UCSD-AML1 (cell line): ENCODE results near the gene RANBP3L.

Experiments used
- DNase-seq: peaks from one replicate; lab custom pipeline; 2025; ENCODE audit not compliant: unreplicated experiment; lab: John Stamatoyannopoulos, UW

Gene RANBP3L

DNA sequence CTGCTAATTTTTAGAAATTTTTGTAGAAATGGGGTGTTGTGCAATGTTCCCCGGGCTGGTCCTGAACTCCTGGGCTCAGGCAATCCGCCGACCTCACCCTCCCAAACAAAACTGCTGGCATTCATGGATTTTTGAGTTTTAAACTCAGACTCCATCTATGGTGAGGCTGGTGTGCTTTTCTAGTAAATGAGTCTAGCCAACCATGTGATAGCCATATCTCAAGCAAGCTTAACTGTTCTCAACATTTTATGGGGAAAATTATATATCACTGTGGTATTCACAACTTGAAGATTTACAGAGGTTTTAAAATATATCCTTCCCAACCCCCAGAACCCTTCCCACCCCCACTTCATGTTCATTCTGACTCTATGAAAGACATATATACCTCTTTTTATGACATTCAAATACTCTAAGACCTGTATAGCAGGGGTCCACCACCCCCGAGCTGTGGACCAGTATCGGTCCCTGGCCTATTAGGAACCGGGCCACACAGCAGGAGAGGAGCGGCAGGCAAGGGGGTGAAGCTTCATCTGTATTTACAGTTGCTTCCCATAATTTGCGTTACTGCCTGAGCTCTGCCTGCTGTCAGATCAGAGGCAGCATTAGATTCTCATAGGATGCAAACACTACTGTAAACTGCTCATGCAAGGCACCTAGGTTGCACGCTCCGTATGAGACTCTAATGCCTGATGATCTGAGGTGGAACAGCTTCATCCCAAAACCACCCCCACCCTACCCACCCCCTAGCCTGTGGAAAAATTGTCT is 55.5 kb downstream of the RANBP3L start:
- no peak for DNase-seq

DNA sequence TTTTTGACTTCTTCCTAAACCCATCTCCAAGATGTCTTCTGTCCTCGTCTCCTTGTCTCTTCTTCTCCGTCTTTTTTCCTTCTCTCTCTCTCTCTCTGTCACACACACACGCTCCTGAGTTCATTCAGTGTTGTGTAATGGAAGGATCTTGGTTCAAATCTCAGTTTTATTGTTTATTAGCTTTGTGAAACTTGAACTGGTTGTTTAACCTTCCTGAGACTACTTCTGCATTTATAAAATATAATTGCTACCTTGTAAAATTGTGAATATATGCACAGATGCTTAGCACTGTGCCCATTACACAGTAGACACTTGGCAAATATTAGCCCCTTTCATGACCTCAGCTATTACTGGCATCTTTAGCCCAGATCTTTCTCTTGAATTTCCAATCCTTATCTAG is 57.6 kb downstream of the RANBP3L start:
- no peak for DNase-seq

GRCh38 chr5:36243653-36244052 is 58.0 kb downstream of the RANBP3L start:
- DNase-seq, result no peak

- DNase-seq, result peak; percentile 21
Measured at GRCh38 chr5:36242534-36243485, 58.9 kb downstream of the RANBP3L start.

DNA sequence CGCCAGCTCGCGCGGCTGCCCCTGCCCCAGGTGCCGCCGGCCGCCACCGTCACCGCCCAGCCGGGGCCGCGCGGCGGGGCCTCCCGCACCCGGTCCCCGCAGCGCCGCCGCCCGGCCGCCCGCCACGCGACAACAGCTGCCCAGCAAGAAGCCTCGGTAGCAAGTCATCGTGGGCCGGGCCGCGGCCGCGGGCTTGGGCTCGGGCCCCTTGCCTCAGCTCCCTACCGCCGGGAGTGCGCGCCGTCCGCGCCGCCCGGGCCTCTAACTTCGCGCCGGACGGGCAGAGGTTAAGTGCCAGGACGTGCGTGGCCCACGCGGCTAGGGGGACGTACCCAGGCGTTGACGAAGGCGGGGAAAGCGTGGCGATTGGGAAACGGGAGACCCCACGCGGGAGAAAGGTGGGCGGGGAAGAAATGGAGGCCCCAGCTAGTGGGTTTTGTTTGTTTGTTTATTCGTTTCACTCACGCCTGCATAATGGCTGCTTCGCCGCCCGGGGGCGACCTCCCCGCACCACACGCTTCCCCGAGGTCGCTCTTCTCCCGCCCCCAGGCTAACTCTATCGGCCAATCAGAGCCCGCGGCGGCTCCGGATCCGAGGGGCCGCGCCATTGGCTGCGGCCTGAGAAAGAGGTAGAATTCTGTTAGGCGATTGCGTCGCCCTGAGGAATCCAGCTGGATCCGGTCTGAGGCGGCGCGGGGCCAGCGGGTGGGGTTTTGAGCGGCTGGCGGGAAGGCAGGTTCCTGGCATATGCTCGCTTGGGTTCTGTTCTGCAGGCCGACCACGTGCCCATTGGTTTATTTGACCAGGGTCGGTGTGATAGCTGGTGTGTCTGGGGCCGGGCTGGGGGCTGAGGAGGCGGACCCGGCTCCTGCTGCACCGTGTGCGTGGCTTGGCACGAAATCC is 59.8 kb downstream of the RANBP3L start, which contains the start of gene NADK2:
Gene NADK2 (minus strand): TSS at position 295 of the 903 bp plus-strand sequence. CDS start 127 bp downstream, at position 168.
- peak; percentile 96 for DNase-seq

DNA sequence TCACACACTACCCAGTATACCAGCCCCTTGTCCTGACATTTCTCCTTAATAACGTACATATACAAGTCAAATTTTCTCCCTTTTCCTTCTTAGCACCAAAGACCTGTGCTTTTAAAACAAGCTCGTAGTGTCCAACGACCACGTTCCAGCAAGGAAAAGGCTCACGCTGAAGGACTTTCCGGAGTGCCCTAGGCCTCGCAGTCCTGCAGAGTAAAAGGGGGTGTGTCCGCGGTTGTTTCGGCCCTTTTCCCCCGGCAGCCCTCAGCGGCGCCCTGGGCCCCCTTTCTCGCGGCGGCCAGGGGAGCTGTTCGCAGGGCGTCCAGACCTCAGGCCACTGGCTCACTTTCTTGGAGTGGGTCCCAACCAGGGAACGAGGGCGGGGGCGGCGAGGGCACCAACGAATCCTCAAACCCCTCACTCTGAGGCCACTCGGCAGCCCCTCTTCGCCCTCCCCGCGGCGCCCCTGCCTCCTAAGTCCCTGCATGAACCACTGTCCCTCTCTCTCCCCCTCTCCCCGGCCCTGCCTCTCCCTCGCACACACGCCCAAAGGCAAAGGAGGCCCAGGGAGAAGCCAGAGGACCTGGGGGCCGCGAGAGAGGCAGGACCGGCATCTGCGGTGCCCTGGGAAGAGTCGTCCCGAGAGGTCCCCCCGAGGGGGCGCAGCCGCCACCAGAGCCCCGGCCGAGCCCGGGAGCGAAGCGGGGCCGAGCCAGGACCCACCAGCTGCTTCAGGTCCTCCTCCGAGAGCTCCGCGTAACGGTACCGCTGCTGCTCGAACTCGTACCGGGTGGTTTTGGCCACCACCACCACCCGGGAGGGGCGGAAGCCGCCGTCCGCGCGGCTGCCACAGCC is 60.7 kb downstream of the RANBP3L start:
- DNase-seq, result peak; percentile 76

DNA sequence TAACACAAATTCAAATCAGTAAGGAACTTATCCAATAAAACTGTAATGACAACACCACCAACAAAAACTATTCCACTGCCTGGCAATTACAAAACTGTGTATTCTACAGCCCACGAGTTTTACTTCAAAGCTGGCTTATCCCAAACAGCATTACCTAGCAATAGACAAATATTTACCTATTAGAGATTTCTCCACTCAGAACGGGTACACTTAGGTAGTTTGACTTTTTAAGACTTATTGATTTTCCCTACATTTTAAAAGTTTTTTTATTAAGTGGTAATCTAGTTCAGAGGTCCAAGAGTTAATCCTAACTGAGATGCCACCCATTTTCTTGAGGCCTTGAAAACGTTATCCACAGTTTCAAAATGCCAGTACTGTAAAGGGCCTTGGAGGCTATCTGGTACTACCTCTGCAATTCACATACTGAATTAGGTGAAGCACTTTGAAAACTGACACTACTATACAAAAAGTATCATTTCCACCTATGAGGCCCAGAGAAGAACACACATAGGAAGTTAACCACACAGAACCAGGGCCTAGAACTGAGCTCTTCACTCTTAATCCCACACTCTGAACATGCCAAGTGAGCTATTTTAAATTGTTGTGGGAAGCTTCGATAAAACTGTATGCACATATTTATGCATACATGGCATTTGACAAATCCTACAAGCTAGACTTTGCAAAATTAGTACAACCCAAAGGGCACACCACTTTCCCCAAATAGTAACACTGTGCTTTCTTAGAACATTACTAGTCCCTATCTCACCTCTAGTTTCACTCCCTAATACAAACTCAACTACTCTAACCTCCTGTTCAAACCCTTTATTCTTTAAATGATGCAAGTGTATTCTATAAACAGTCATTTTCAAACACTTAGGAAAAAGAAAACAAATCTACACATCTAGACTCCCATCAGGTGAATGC is 62.1 kb downstream of the RANBP3L start:
- DNase-seq, result no peak

DNA sequence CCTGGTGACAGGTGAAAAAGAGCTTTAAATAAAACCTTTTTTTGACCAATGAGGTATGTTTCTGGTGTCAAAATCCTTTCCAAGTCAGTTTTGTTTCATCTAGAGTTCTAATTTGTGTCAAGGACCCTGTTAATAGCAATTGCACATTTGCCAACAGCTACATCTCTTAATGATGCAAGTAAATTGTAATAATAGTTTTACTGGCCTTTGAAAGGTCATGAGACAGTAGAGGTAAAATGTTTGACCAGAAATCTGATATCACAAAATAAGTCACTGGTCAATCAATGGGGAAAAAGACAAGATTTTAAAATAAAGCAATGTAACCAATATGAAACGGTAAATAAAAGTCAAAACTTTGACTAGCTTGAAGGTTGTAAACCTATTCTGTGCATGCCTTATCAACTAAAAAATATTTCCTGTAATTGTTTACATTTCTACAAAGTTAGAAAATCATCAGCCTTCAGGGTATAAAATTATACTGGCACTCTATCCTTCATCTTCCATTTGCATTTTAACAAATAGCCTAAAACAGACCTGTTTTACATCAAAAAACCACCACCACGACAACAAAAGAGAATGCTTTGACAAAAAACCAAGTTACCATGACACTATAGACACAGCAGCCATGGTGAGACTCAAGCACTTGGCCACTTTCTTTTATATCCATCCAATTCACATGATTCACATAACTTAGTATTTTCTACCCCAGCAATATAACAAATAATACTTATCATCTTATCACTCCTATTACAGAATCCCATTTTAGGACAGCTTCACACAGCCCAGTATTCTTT is 63.0 kb downstream of the RANBP3L start:
- no peak for DNase-seq

- DNase-seq, result no peak
Measured at GRCh38 chr5:36237751-36238150, 64.0 kb downstream of the RANBP3L start.

GRCh38 chr5:36236801-36237200 is 64.9 kb downstream of the RANBP3L start:
- no peak for DNase-seq

GRCh38 chr5:36232533-36232932 is 69.2 kb downstream of the RANBP3L start:
- DNase-seq, result no peak

GRCh38 chr5:36230151-36230790 is 71.4 kb downstream of the RANBP3L start:
- DNase-seq, result no peak

GRCh38 chr5:36228505-36228904 is 73.2 kb downstream of the RANBP3L start:
- no peak for DNase-seq

- DNase-seq, result no peak
Measured at GRCh38 chr5:36227046-36227445, 74.7 kb downstream of the RANBP3L start.

GRCh38 chr5:36222620-36223019 is 79.1 kb downstream of the RANBP3L start:
- no peak for DNase-seq

DNA sequence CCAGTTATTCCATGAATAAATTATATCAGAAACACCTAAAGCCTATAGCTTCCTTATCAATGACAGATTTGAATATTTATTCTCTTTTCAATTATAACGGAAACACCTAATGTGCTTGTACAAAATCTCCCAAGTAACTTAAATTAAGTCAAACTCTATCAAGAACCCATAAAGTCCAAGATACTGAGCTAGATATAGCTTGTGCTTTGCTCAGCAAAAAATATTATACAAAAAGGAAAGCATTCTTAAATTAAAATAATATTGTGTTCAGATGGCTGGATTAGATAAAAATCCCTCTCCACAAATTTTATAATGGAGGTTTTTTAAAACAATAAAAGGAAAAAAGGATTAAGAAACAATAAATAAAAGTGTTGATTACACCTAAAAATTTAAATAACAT is 83.7 kb downstream of the RANBP3L start:
- DNase-seq, result no peak

GRCh38 chr5:36217567-36217966 is 84.1 kb downstream of the RANBP3L start:
- no peak for DNase-seq

DNA sequence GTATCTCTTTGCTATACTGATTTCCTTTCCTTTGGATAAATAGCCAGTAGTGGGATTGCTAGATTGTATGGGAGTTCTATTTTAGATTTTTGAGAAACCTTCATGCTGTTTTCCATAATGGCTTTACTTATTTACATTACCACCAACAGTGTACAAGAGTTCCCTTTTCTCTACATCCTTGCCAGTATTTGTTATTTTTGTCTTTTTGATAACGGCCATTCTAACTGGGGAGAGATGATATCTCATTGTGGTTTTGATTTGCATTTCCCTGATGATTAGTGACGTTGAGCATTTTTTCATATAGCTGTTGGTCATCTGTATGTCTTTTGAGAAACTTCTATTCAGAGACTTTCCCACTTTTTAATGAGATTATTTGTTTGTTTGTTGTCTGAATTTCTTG is 85.8 kb downstream of the RANBP3L start:
- DNase-seq, result no peak
